Mesothelial cell of epicardium (in vitro differentiated cells): ENCODE data around the gene ITPA. TPM values are rescaled to one million over a fixed set of nuclear protein-coding genes. Genes with fewer than 3 reads are reported as not detected.

Experiments
- DNase-seq, 2 experiments: peaks; one replicate each; pipeline ENCODE4 v3.0.0; 2021; ENCODE audit warnings: low spot score in 2 of 2; ENCODE audit not compliant: unreplicated experiment in 2 of 2
- H3K27ac Mint-ChIP-seq: 2 replicates; pipeline ENCODE4 v1.8.0; 2021; ENCODE audit warnings: mixed read lengths
- H3K27me3 Mint-ChIP-seq: 2 replicates; pipeline ENCODE4 v1.8.0; 2021; ENCODE audit warnings: low read depth, mixed read lengths
- H3K36me3 Mint-ChIP-seq: 2 replicates; pipeline ENCODE4 v1.8.0; 2021; ENCODE audit warnings: mixed read lengths
- H3K4me1 Mint-ChIP-seq: 2 replicates; pipeline ENCODE4 v1.8.0; 2021; ENCODE audit warnings: mixed read lengths
- H3K4me3 Mint-ChIP-seq: 2 replicates; pipeline ENCODE4 v1.8.0; 2021; ENCODE audit warnings: mild to moderate bottlenecking, moderate library complexity, mixed read lengths
- H3K9me3 Mint-ChIP-seq: 2 replicates; pipeline ENCODE4 v1.8.0; 2021; ENCODE audit warnings: mixed read lengths
- total RNA-seq: library from RNA; stranded (reverse); gene quantifications from 3 replicates; pipeline ENCODE4 v1.2.1, GENCODE V29; 2021
- TF ChIP-seq, protein P1 (sequence below): fragments of 200-600 bp; sonication (generic); IDR thresholded peaks from one replicate; pipeline ENCODE4 v1.5.0; 2021; ENCODE audit warnings: antibody characterized with exemption; ENCODE audit not compliant: unreplicated experiment

ITPA gene
- total RNA-seq, 1 donor from 2014 or later, result 57.6 TPM

DNA sequence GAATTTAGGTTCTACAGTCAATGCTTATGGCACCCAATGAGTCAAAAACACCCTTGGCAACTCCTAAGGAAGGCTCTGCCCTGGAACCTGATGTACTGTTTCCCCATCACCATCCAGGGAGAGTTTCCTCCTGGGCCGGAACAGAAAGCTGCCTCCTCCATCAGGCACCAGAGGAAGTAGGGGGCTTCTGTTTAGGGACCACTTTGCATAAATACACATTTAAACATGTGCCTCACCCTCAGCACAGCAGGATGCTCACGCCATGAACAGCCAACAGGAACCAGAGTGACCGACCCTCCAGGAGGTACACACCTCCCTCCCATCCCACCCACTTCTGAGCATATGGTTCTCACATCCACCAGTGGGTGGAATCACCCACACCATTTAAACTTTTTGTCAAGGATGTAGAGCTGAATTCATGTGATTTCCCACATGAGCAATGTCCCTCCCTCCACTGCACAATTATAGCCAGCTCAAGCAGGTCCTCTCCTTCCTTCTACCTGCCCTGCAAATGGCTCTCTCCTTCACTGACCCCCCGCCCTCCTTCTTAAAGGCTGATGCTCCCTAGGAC is 19.7 kb upstream of the ITPA start:
- TF ChIP-seq, protein P1, sequence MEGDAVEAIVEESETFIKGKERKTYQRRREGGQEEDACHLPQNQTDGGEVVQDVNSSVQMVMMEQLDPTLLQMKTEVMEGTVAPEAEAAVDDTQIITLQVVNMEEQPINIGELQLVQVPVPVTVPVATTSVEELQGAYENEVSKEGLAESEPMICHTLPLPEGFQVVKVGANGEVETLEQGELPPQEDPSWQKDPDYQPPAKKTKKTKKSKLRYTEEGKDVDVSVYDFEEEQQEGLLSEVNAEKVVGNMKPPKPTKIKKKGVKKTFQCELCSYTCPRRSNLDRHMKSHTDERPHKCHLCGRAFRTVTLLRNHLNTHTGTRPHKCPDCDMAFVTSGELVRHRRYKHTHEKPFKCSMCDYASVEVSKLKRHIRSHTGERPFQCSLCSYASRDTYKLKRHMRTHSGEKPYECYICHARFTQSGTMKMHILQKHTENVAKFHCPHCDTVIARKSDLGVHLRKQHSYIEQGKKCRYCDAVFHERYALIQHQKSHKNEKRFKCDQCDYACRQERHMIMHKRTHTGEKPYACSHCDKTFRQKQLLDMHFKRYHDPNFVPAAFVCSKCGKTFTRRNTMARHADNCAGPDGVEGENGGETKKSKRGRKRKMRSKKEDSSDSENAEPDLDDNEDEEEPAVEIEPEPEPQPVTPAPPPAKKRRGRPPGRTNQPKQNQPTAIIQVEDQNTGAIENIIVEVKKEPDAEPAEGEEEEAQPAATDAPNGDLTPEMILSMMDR, result no peak
- no peak for DNase-seq
- no peaks in the 10 kb centered on the region for H3K27me3 Mint-ChIP-seq
- H3K27ac Mint-ChIP-seq, result peak overlapping the region; percentile 37
- H3K4me1 Mint-ChIP-seq, result no peaks in the 10 kb centered on the region
- H3K4me3 Mint-ChIP-seq, result no peak overlapping the region
- no peaks in the 10 kb centered on the region for H3K9me3 Mint-ChIP-seq
- H3K36me3 Mint-ChIP-seq, result peaks cover 30% of the 10 kb centered on the region

DNA sequence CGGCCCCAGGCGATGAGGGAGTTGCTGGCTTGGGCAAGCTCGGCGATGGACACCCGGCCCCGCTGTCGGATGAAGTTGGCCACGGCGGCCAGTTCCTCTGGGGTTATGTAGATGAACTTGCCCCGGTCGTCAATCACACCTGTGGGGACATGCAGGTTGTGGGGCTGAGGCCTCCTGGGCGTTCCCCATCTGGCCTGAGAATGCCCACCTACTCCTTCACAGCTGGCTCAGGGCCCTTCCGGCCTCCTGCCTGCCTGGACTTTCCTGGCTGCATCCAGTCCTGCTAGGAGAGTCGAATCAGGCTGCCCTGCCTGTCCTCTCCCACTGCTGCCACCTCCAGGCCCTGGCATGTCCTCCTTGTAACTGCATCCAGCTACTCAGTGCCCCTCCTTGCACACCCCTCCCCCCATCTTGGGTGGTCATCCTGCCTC is 18.6 kb upstream of the ITPA start:
- TF ChIP-seq, protein P1, result no peak
- Mint-ChIP-seq H3K36me3 (peaks cover 36% of the 10 kb centered on the region), H3K9me3 (no peaks in the 10 kb centered on the region), H3K4me3 (no peak overlapping the region), H3K4me1 (no peaks in the 10 kb centered on the region), H3K27ac (no peak overlapping the region), H3K27me3 (no peaks in the 10 kb centered on the region)
- DNase-seq, result no peak

- Mint-ChIP-seq H3K9me3 (no peaks in the 10 kb centered on the region), H3K4me3 (no peak overlapping the region), H3K36me3 (peaks cover 44% of the 10 kb centered on the region), H3K27me3 (no peaks in the 10 kb centered on the region), H3K4me1 (no peaks in the 10 kb centered on the region), H3K27ac (no peak overlapping the region)
- TF ChIP-seq, protein P1, result no peak
- DNase-seq, result no peak
These were observed 16.9 kb upstream of the ITPA start for GRCh38 chr20:3192226-3193015.

- Mint-ChIP-seq H3K4me1 (no peaks in the 10 kb centered on the region), H3K36me3 (peaks cover 52% of the 10 kb centered on the region), H3K27me3 (no peaks in the 10 kb centered on the region), H3K9me3 (no peaks in the 10 kb centered on the region), H3K27ac (no peak overlapping the region), H3K4me3 (no peak overlapping the region)
- TF ChIP-seq, protein P1, result no peak
- no peak for DNase-seq
These were observed 15.3 kb upstream of the ITPA start for GRCh38 chr20:3193806-3194616.

GRCh38 chr20:3194617-3195280 is 14.5 kb upstream of the ITPA start:
- TF ChIP-seq, protein P1, result no peak
- no peaks in the 10 kb centered on the region for H3K27me3 Mint-ChIP-seq

More at GRCh38 chr20:3194617-3195280, 14.5 kb upstream of the ITPA start:
- no peak for DNase-seq
- Mint-ChIP-seq H3K4me3 (no peak overlapping the region), H3K4me1 (no peaks in the 10 kb centered on the region), H3K36me3 (peaks cover 54% of the 10 kb centered on the region), H3K9me3 (no peaks in the 10 kb centered on the region), H3K27ac (no peak overlapping the region)
